ENCODE results near the gene USPL1. TPM values are rescaled to one million over a fixed set of nuclear protein-coding genes. Genes with fewer than 3 reads are reported as not detected.

USPL1 gene
- total and polyA plus RNA-seq, 7 donors = 6.6 to 18.4 (median 12.4) TPM

DNA sequence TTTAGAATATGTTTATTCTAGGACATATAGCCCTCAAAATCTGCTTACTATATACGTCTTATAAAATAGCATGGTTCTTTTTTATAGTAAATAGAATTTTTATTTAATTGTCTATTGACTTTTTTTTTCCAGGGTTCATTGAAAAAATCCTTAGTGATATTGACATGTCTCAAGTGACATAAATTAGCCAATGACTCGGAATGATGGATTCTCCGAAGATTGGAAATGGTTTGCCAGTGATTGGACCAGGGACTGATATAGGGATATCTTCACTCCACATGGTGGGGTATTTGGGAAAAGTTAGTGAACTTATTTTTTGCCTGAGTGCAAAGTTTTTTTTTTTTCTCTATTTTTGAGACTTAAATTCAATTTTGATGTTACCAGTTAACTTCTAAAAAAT lies 3.2 kb downstream of the USPL1 start:
- Histone ChIP-seq H3K4me1 (peaks cover 23% of the 10 kb centered on the region), H3K27ac (no peak overlapping the region), H3K9me3 (no peaks in the 10 kb centered on the region), H3K27me3 (ENCODE audit: insufficient read depth in 3 of 3, low read length in 2 of 3) (no peaks in the 10 kb centered on the region), H3K4me3 (no peak overlapping the region), H3K36me3 (ENCODE audit: insufficient read depth in 1 of 2, low read depth in 1 of 2) (peaks cover 10 to 40% of the 10 kb centered on the region in 2 donors)
- intact Hi-C loops (cut with DNase I) = no loop called here
- no peak for TF ChIP-seq CTCF (IDR thresholded peaks at IDR 0.05)
- DNase-seq = no peak
- no peak for ATAC-seq
- WGBS, 3 donors = 76 to 82% (median 79%) methylated on average over 3 of the region's 3 CpGs

- H3K27me3 ChIP-seq (ENCODE audit: insufficient read depth in 3 of 3, low read length in 2 of 3) = no peaks in the 10 kb centered on the region
- no peak for TF ChIP-seq CTCF (IDR thresholded peaks at IDR 0.05)
- peaks cover 10 to 45% of the 10 kb centered on the region in 2 donors for H3K36me3 ChIP-seq (ENCODE audit: insufficient read depth in 1 of 2, low read depth in 1 of 2)
- WGBS, 3 donors = 90 to 98% (median 94%) methylated on average over 1 of the region's 1 CpG
- no peaks in the 10 kb centered on the region for H3K9me3 ChIP-seq
- ATAC-seq (no peak), DNase-seq (no peak)
- no peak overlapping the region for H3K4me3 ChIP-seq
- intact Hi-C loops (cut with DNase I) = no loop called here
- no peak overlapping the region for H3K27ac ChIP-seq
- H3K4me1 ChIP-seq = peaks cover 26% of the 10 kb centered on the region
These were observed 4.8 kb downstream of the USPL1 start for GRCh38 chr13:30622551-30622950.

DNA sequence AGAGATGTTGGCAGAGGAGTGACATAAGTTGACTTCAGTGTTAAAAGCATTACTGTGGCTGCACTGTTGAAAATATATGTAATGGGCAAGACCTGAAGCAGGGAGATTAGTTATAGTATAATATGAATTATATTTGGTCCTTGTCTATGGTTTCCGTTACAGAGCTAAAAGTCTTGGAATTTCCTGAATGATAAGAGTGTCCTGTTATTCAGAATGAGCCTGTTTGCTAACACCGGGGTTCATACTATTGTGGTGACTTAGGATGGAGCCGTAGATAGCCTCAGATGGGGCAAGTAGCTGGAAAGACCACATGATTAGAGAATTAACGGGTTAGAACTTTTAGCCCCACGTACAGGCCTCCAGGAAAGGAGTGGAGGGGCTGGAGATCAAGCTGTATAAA lies 5.7 kb downstream of the USPL1 start:
- Histone ChIP-seq H3K9me3 (no peaks in the 10 kb centered on the region), H3K27ac (no peak overlapping the region), H3K27me3 (ENCODE audit: insufficient read depth in 3 of 3, low read length in 2 of 3) (no peaks in the 10 kb centered on the region), H3K4me3 (no peak overlapping the region), H3K4me1 (peaks cover 27% of the 10 kb centered on the region), H3K36me3 (ENCODE audit: insufficient read depth in 1 of 2, low read depth in 1 of 2) (peaks cover 10 to 54% of the 10 kb centered on the region in 2 donors)
- 81 to 85% (median 84%) methylated on average over 5 of the region's 5 CpGs for WGBS, 3 donors
- ATAC-seq (no peak), DNase-seq (no peak)
- intact Hi-C loops (cut with DNase I) = no loop called here
- TF ChIP-seq CTCF (IDR thresholded peaks at IDR 0.05) = no peak

GRCh38 chr13:30624630-30625029 lies 6.9 kb downstream of the USPL1 start:
- Histone ChIP-seq H3K9me3 (no peaks in the 10 kb centered on the region), H3K36me3 (ENCODE audit: insufficient read depth in 1 of 2, low read depth in 1 of 2) (peaks cover 10 to 64% of the 10 kb centered on the region in 2 donors), H3K4me3 (no peak overlapping the region), H3K27ac (no peak overlapping the region), H3K27me3 (ENCODE audit: insufficient read depth in 3 of 3, low read length in 2 of 3) (no peaks in the 10 kb centered on the region), H3K4me1 (peaks cover 17% of the 10 kb centered on the region)
- DNase-seq = no peak
- no peak for TF ChIP-seq CTCF (IDR thresholded peaks at IDR 0.05)
- WGBS, 3 donors = 65 to 85% (median 75%) methylated on average over 1 of the region's 1 CpG
- no peak for ATAC-seq
- intact Hi-C loops (cut with DNase I) = no loop called here

DNA sequence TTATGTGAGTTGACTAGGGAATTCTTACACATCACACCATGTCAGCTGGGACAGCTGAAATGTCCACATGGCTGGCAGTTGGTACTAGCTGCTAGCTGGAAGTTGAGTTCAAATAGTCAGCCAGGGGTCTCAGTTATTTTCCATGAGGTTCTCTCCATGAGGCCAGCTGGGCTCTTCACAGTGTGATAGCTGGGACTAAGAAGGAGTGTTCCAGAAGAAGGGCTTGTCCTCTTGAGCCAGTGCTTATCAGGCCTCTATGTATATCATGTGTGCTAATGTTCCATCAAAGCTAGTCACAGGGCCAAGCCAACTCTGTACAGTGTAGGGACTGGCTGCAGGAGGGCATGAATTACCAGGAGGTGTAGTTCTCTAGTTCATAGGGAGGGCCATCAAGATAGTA lies 11.8 kb downstream of the USPL1 start:
- TF ChIP-seq CTCF (IDR thresholded peaks at IDR 0.05) = no peak
- H3K9me3 ChIP-seq = no peaks in the 10 kb centered on the region
- H3K27ac ChIP-seq = no peak overlapping the region
- H3K4me3 ChIP-seq = no peak overlapping the region
- peak in 1 of 4 donors; percentile 52 for ATAC-seq
- H3K36me3 ChIP-seq (ENCODE audit: insufficient read depth in 1 of 2, low read depth in 1 of 2) = peaks cover 9 to 73% of the 10 kb centered on the region in 2 donors
- intact Hi-C loops (cut with DNase I) = no loop called here
- H3K27me3 ChIP-seq (ENCODE audit: insufficient read depth in 3 of 3, low read length in 2 of 3) = no peaks in the 10 kb centered on the region
- peaks cover 3% of the 10 kb centered on the region for H3K4me1 ChIP-seq
- DNase-seq = no peak
